Dermis blood vessel endothelial cell (primary cell): ENCODE data around the gene TPRG1. TPM values are rescaled to one million over a fixed set of nuclear protein-coding genes. Genes with fewer than 3 reads are reported as not detected.

Source experiments
- DNase-seq: peaks from one replicate; pipeline ENCODE4 v3.0.0; 2010
- total RNA-seq: library from RNA; depleted of rRNA; stranded (reverse); fragments of >200 nt; gene quantifications from 2 replicates; pipeline ENCODE4 v1.2.3, GENCODE V29; 2014

The TPRG1 gene
- total RNA-seq, 1 donor from 2014 or later = not detected

- DNase-seq = no peak
These were observed 189.5 kb downstream of the TPRG1 start for GRCh38 chr3:189361103-189361835.

- DNase-seq = no peak
These were observed 192.0 kb downstream of the TPRG1 start for GRCh38 chr3:189363590-189364255.

- DNase-seq = no peak
These were observed 194.1 kb downstream of the TPRG1 start for GRCh38 chr3:189365609-189366564.

- DNase-seq = no peak
These were observed 196.6 kb downstream of the TPRG1 start for GRCh38 chr3:189368384-189368783.

GRCh38 chr3:189369636-189370035 lies 197.9 kb downstream of the TPRG1 start:
- DNase-seq = no peak

GRCh38 chr3:189372243-189372642 lies 200.5 kb downstream of the TPRG1 start:
- no peak for DNase-seq
